Neural cell (in vitro differentiated cells): ENCODE results near the gene INF2.

ENCODE experiments used
- CTCF ChIP-seq: fragments of 450-650 bp; IDR thresholded peaks from 2 replicates; pipeline ENCODE4 v1.5.1; 2014; ENCODE audit warnings: antibody characterized with exemption, mild to moderate bottlenecking, moderate library complexity; ENCODE audit not compliant: poor library complexity, severe bottlenecking
- EP300 ChIP-seq: fragments of 450-650 bp; conservative IDR thresholded peaks from 2 replicates; pipeline ENCODE4 v1.6.1; 2014; ENCODE audit warnings: antibody characterized with exemption, mild to moderate bottlenecking, moderate library complexity; ENCODE audit not compliant: poor library complexity, severe bottlenecking
- EZH2 ChIP-seq: fragments of 200-600, 300-800 bp; shearing (Covaris generic), sonication (generic); IDR thresholded peaks from 2 replicates; pipeline ENCODE4 v1.6.1; 2014; ENCODE audit warnings: antibody characterized with exemption, low read length, borderline replicate concordance, mild to moderate bottlenecking; ENCODE audit not compliant: insufficient read depth, poor library complexity, severe bottlenecking
- POLR2AphosphoS5 ChIP-seq: IDR thresholded peaks from 2 replicates; pipeline ENCODE4 v1.6.1; 2012
- RAD21 ChIP-seq: fragments of 450-650 bp; conservative IDR thresholded peaks from 2 replicates; pipeline ENCODE4 v1.6.1; 2014; ENCODE audit warnings: antibody characterized with exemption, mild to moderate bottlenecking, moderate library complexity
- TAF1 ChIP-seq: IDR thresholded peaks from 2 replicates; pipeline ENCODE4 v1.6.1; 2012; ENCODE audit warnings: low read depth
- TF ChIP-seq, protein P1 (sequence below): IDR thresholded peaks from 2 replicates; pipeline ENCODE4 v1.6.1; 2012; ENCODE audit warnings: borderline replicate concordance

- TF ChIP-seq EZH2 (no peak), POLR2AphosphoS5 (no peak), CTCF (no peak), EP300 (no peak), RAD21 (no peak), TAF1 (no peak)
- TF ChIP-seq, protein P1, sequence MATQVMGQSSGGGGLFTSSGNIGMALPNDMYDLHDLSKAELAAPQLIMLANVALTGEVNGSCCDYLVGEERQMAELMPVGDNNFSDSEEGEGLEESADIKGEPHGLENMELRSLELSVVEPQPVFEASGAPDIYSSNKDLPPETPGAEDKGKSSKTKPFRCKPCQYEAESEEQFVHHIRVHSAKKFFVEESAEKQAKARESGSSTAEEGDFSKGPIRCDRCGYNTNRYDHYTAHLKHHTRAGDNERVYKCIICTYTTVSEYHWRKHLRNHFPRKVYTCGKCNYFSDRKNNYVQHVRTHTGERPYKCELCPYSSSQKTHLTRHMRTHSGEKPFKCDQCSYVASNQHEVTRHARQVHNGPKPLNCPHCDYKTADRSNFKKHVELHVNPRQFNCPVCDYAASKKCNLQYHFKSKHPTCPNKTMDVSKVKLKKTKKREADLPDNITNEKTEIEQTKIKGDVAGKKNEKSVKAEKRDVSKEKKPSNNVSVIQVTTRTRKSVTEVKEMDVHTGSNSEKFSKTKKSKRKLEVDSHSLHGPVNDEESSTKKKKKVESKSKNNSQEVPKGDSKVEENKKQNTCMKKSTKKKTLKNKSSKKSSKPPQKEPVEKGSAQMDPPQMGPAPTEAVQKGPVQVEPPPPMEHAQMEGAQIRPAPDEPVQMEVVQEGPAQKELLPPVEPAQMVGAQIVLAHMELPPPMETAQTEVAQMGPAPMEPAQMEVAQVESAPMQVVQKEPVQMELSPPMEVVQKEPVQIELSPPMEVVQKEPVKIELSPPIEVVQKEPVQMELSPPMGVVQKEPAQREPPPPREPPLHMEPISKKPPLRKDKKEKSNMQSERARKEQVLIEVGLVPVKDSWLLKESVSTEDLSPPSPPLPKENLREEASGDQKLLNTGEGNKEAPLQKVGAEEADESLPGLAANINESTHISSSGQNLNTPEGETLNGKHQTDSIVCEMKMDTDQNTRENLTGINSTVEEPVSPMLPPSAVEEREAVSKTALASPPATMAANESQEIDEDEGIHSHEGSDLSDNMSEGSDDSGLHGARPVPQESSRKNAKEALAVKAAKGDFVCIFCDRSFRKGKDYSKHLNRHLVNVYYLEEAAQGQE = no peak
Measured at GRCh38 chr14:104729835-104730181, 40.4 kb downstream of the INF2 start.
